ENCODE data around the gene FAM184A. TPM values are rescaled to one million over a fixed set of nuclear protein-coding genes. Genes with fewer than 3 reads are reported as not detected.

The FAM184A gene
- total RNA-seq, 4 donors from 2014 or later: 19.3 to 37.1 (median 21.3) TPM

DNA sequence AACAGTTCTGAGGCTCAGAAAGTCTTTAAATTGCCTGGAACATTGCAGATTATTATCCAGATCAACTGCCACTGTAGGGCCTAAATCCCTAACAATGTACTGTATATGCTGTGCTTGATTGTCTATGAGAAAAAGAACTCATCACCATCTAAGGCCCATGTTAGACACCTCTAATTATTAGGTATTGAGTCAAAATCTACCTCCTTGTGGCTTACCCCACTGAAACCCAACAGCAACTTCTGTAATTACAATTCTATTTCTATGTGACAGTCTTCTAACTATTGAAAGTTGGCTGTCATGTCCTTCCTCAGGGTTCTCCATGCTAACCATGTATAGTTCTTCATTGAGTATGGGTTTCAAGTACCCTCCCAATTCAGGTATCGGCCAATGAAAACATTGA, 157.4 kb downstream of the FAM184A start:
- intact Hi-C loops (cut with DNase I): no loop called here
- 95 to 100% methylated on average over 1 of the region's 1 CpG for whole genome bisulfite sequencing, 2 donors
- H3K9me3 ChIP-seq: no peaks in the 10 kb centered on the region
- H3K4me1 ChIP-seq: no peaks in the 10 kb centered on the region
- TF ChIP-seq POLR2A (IDR thresholded peaks at IDR 0.05): no peak
- TF ChIP-seq, protein P1, sequence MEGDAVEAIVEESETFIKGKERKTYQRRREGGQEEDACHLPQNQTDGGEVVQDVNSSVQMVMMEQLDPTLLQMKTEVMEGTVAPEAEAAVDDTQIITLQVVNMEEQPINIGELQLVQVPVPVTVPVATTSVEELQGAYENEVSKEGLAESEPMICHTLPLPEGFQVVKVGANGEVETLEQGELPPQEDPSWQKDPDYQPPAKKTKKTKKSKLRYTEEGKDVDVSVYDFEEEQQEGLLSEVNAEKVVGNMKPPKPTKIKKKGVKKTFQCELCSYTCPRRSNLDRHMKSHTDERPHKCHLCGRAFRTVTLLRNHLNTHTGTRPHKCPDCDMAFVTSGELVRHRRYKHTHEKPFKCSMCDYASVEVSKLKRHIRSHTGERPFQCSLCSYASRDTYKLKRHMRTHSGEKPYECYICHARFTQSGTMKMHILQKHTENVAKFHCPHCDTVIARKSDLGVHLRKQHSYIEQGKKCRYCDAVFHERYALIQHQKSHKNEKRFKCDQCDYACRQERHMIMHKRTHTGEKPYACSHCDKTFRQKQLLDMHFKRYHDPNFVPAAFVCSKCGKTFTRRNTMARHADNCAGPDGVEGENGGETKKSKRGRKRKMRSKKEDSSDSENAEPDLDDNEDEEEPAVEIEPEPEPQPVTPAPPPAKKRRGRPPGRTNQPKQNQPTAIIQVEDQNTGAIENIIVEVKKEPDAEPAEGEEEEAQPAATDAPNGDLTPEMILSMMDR (IDR thresholded peaks at IDR 0.05): no peak
- no peak overlapping the region for H3K4me3 ChIP-seq (replicated peaks in 1 of 3)
- peaks cover 14 to 21% of the 10 kb centered on the region in 2 donors for H3K36me3 ChIP-seq
- H3K27ac ChIP-seq: no peak overlapping the region
- no peaks in the 10 kb centered on the region for H3K27me3 ChIP-seq
- no peak for DNase-seq

DNA sequence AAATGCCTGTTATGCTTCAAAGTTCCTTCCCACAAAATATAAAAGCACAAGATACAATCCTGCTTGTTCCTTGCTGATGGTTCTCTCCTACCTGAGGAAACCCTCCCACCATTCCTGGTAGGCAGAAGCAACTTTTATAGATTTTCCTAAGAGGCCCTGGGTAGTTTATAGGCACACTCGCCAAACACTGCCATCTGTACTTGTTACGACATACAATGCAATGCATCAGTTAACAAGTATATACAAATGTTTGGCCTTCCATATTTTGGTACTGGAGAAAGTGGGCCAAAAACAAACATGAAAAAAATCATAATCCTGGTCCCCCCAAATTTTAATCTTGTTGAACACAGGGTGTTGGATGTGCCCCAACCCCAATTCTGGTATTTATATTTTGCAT, 160.1 kb downstream of the FAM184A start:
- intact Hi-C loops (cut with DNase I): no loop called here
- WGBS, 2 donors: 90 to 97% methylated on average over 2 of the region's 2 CpGs
- Histone ChIP-seq H3K27me3 (no peaks in the 10 kb centered on the region), H3K4me3 (replicated peaks in 1 of 3) (no peak overlapping the region), H3K4me1 (no peaks in the 10 kb centered on the region), H3K27ac (no peak overlapping the region), H3K9me3 (no peaks in the 10 kb centered on the region), H3K36me3 (peaks cover 18 to 21% of the 10 kb centered on the region in 2 donors)
- TF ChIP-seq, protein P1 (IDR thresholded peaks at IDR 0.05): no peak
- no peak for DNase-seq

DNA sequence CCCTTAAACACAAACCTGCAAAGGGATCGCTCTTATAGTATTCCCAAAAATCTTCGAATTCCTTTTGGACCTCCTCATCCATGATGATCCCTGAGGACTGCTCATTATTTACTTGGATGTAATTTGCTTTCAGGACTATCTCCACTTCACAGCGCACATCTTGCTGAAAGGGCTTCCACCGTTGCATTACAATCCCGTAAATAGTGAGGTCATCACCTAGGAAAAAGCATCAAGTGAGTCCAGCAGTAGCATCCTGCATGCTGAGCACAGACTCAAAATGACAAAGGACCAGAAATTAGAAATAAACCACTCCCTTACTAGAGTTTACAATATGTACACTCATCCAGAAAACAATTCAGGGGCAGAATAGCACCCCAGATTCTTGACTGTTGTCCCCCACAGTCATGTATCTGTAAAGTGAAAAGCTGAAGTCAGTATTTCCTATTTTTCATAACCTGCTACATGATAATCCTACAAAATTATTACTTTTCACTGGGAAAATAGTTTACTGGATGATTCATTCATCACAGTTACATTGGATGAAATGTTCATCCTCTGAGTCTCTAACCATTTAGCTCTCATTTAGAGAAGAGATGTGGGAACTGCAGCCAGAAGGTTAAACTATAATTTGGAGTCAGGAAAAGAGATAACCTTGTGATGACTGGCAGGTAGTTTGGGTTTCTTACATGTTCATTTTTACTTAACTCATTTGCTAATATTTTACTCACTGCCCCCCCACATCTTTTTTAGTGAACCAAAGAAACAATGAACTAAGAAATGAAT, 160.7 kb downstream of the FAM184A start:
- 93 to 96% methylated on average over 5 of the region's 5 CpGs for WGBS, 2 donors
- TF ChIP-seq POLR2A (IDR thresholded peaks at IDR 0.05): no peak
- TF ChIP-seq, protein P1 (IDR thresholded peaks at IDR 0.05): no peak
- H3K36me3 ChIP-seq: peaks cover 14 to 21% of the 10 kb centered on the region in 2 donors
- H3K4me3 ChIP-seq (replicated peaks in 1 of 3): no peak overlapping the region
- intact Hi-C loops (cut with DNase I): no loop called here
- no peaks in the 10 kb centered on the region for H3K9me3 ChIP-seq
- H3K4me1 ChIP-seq: no peaks in the 10 kb centered on the region
- no peak overlapping the region for H3K27ac ChIP-seq
- H3K27me3 ChIP-seq: no peaks in the 10 kb centered on the region
- no peak for DNase-seq

DNA sequence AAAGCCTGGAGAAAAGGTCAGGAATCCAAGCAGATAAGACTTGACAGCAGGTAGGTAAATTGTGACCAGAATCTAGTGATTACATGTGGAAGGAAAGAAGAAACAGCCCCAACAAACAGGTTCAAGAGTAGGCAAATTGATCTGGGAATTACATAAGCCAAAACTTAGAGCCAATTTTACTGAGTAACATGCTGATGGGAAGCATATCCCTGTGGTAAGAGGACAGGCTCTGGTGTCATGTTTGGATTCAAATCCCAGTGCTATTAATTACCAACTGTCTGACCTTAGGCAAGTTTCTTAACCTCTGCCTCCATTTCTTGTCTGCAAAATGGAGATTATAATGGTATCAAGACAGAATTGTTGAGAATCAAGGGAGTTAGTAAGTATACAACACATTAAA, 163.9 kb downstream of the FAM184A start:
- H3K9me3 ChIP-seq: no peaks in the 10 kb centered on the region
- intact Hi-C loops (cut with DNase I): no loop called here
- no peak for DNase-seq
- no peak overlapping the region for H3K27ac ChIP-seq
- no peak for TF ChIP-seq POLR2A (IDR thresholded peaks at IDR 0.05)
- H3K36me3 ChIP-seq: peaks cover under 1 to 15% of the 10 kb centered on the region in 2 donors
- H3K27me3 ChIP-seq: no peaks in the 10 kb centered on the region
- no peak overlapping the region for H3K4me3 ChIP-seq (replicated peaks in 1 of 3)
- no peaks in the 10 kb centered on the region for H3K4me1 ChIP-seq

DNA sequence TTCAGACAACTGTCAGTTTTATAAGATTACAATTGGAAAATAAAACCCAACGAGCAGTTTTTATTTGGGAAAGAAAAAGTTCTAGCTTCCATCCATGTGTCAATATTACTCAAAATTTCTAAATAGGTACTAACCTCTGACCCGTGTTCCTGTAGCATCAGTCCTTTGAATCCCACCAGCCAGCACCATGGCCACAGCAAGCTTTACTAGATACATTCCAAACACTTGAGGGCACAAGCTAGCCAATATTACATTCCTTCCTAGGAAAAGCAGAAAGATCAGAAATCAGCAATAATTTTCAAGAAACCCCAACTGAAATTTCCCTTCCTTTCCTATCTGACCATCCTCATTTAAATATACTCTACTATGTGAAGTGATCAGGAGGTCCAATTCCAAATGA, 165.3 kb downstream of the FAM184A start:
- no peaks in the 10 kb centered on the region for H3K9me3 ChIP-seq
- TF ChIP-seq, protein P1 (IDR thresholded peaks at IDR 0.05): no peak
- no peak for TF ChIP-seq POLR2A (IDR thresholded peaks at IDR 0.05)
- intact Hi-C loops (cut with DNase I): no loop called here
- H3K4me1 ChIP-seq: no peaks in the 10 kb centered on the region
- 83 to 92% methylated on average over 2 of the region's 2 CpGs for WGBS, 2 donors
- no peaks in the 10 kb centered on the region for H3K27me3 ChIP-seq
- H3K36me3 ChIP-seq: peaks cover 0 to 19% of the 10 kb centered on the region in 2 donors
- H3K4me3 ChIP-seq (replicated peaks in 1 of 3): no peak overlapping the region
- no peak overlapping the region for H3K27ac ChIP-seq
- no peak for DNase-seq
